ENCODE results near the gene TRMT61A.

TRMT61A gene

GRCh38 chr14:103528587-103529382 is at the start of gene TRMT61A:
Gene TRMT61A, plus strand, starts transcription at chr14:103529196. Its CDS starts 783 bp downstream, at chr14:103529979.
- Histone ChIP-seq H3K9ac (ENCODE audit: low read length) (peak within 1 kb of the TSS; percentile 47), H3K36me3 (ENCODE audit: control insufficient read depth, insufficient read depth, low read length) (peaks cover 2% of the 10 kb centered on the region), H3K27ac (ENCODE audit: low read depth, low read length) (peak within 1 kb of the TSS; percentile 91), H3K27me3 (ENCODE audit: control insufficient read depth, insufficient read depth, low read length) (no peaks in the 10 kb centered on the region), H3K4me3 (ENCODE audit: low read length) (peak within 1 kb of the TSS; percentile 89), H3K4me1 (ENCODE audit: control insufficient read depth, insufficient read depth, low read length) (peaks cover 32% of the 10 kb centered on the region)

- H3K36me3 ChIP-seq (ENCODE audit: control insufficient read depth, insufficient read depth, low read length), result peaks cover 24% of the 10 kb centered on the region
- no peaks in the 10 kb centered on the region for H3K4me1 ChIP-seq (ENCODE audit: control insufficient read depth, insufficient read depth, low read length)
- H3K27ac ChIP-seq (ENCODE audit: low read depth, low read length), result no peak overlapping the region
- H3K4me3 ChIP-seq (ENCODE audit: low read length), result no peak overlapping the region
- no peaks in the 10 kb centered on the region for H3K27me3 ChIP-seq (ENCODE audit: control insufficient read depth, insufficient read depth, low read length)
- H3K9ac ChIP-seq (ENCODE audit: low read length), result no peak overlapping the region
Observed at GRCh38 chr14:103480595-103480994, 48.4 kb upstream of the TRMT61A start.

- peaks cover 17% of the 10 kb centered on the region for H3K36me3 ChIP-seq (ENCODE audit: control insufficient read depth, insufficient read depth, low read length)
- no peaks in the 10 kb centered on the region for H3K4me1 ChIP-seq (ENCODE audit: control insufficient read depth, insufficient read depth, low read length)
- H3K9ac ChIP-seq (ENCODE audit: low read length), result no peak overlapping the region
- H3K27ac ChIP-seq (ENCODE audit: low read depth, low read length), result no peak overlapping the region
- no peak overlapping the region for H3K4me3 ChIP-seq (ENCODE audit: low read length)
- H3K27me3 ChIP-seq (ENCODE audit: control insufficient read depth, insufficient read depth, low read length), result no peaks in the 10 kb centered on the region
Observed at GRCh38 chr14:103483600-103483999, 45.4 kb upstream of the TRMT61A start.

- Histone ChIP-seq H3K4me1 (ENCODE audit: control insufficient read depth, insufficient read depth, low read length) (no peaks in the 10 kb centered on the region), H3K36me3 (ENCODE audit: control insufficient read depth, insufficient read depth, low read length) (peaks cover 18% of the 10 kb centered on the region), H3K27ac (ENCODE audit: low read depth, low read length) (no peak overlapping the region), H3K27me3 (ENCODE audit: control insufficient read depth, insufficient read depth, low read length) (no peaks in the 10 kb centered on the region), H3K9ac (ENCODE audit: low read length) (no peak overlapping the region), H3K4me3 (ENCODE audit: low read length) (no peak overlapping the region)
Observed at GRCh38 chr14:103485504-103485903, 43.5 kb upstream of the TRMT61A start.

- Histone ChIP-seq H3K4me1 (ENCODE audit: control insufficient read depth, insufficient read depth, low read length) (no peaks in the 10 kb centered on the region), H3K27ac (ENCODE audit: low read depth, low read length) (no peak overlapping the region), H3K36me3 (ENCODE audit: control insufficient read depth, insufficient read depth, low read length) (peaks cover 15% of the 10 kb centered on the region), H3K4me3 (ENCODE audit: low read length) (no peak overlapping the region), H3K9ac (ENCODE audit: low read length) (no peak overlapping the region), H3K27me3 (ENCODE audit: control insufficient read depth, insufficient read depth, low read length) (no peaks in the 10 kb centered on the region)
Observed at GRCh38 chr14:103488071-103488470, 40.9 kb upstream of the TRMT61A start.

GRCh38 chr14:103488960-103489359 is 40.0 kb upstream of the TRMT61A start:
- no peaks in the 10 kb centered on the region for H3K27me3 ChIP-seq (ENCODE audit: control insufficient read depth, insufficient read depth, low read length)
- no peaks in the 10 kb centered on the region for H3K4me1 ChIP-seq (ENCODE audit: control insufficient read depth, insufficient read depth, low read length)
- H3K36me3 ChIP-seq (ENCODE audit: control insufficient read depth, insufficient read depth, low read length), result peaks cover 15% of the 10 kb centered on the region
- H3K4me3 ChIP-seq (ENCODE audit: low read length), result no peak overlapping the region
- no peak overlapping the region for H3K27ac ChIP-seq (ENCODE audit: low read depth, low read length)
- H3K9ac ChIP-seq (ENCODE audit: low read length), result no peak overlapping the region

- H3K27me3 ChIP-seq (ENCODE audit: control insufficient read depth, insufficient read depth, low read length), result no peaks in the 10 kb centered on the region
- peaks cover 15% of the 10 kb centered on the region for H3K36me3 ChIP-seq (ENCODE audit: control insufficient read depth, insufficient read depth, low read length)
- H3K27ac ChIP-seq (ENCODE audit: low read depth, low read length), result no peak overlapping the region
- H3K4me1 ChIP-seq (ENCODE audit: control insufficient read depth, insufficient read depth, low read length), result no peaks in the 10 kb centered on the region
- no peak overlapping the region for H3K9ac ChIP-seq (ENCODE audit: low read length)
- no peak overlapping the region for H3K4me3 ChIP-seq (ENCODE audit: low read length)
Observed at GRCh38 chr14:103489621-103490020, 39.4 kb upstream of the TRMT61A start.

GRCh38 chr14:103491691-103492090 is 37.3 kb upstream of the TRMT61A start:
- Histone ChIP-seq H3K27me3 (ENCODE audit: control insufficient read depth, insufficient read depth, low read length) (no peaks in the 10 kb centered on the region), H3K27ac (ENCODE audit: low read depth, low read length) (no peak overlapping the region), H3K9ac (ENCODE audit: low read length) (no peak overlapping the region), H3K36me3 (ENCODE audit: control insufficient read depth, insufficient read depth, low read length) (peaks cover 19% of the 10 kb centered on the region), H3K4me3 (ENCODE audit: low read length) (no peak overlapping the region), H3K4me1 (ENCODE audit: control insufficient read depth, insufficient read depth, low read length) (no peaks in the 10 kb centered on the region)

GRCh38 chr14:103492156-103492925 is 36.7 kb upstream of the TRMT61A start:
- H3K9ac ChIP-seq (ENCODE audit: low read length), result no peak overlapping the region
- no peaks in the 10 kb centered on the region for H3K27me3 ChIP-seq (ENCODE audit: control insufficient read depth, insufficient read depth, low read length)
- H3K36me3 ChIP-seq (ENCODE audit: control insufficient read depth, insufficient read depth, low read length), result peaks cover 19% of the 10 kb centered on the region
- H3K4me3 ChIP-seq (ENCODE audit: low read length), result no peak overlapping the region
- no peak overlapping the region for H3K27ac ChIP-seq (ENCODE audit: low read depth, low read length)
- no peaks in the 10 kb centered on the region for H3K4me1 ChIP-seq (ENCODE audit: control insufficient read depth, insufficient read depth, low read length)

GRCh38 chr14:103495854-103496253 is 33.1 kb upstream of the TRMT61A start:
- H3K9ac ChIP-seq (ENCODE audit: low read length), result no peak overlapping the region
- H3K4me1 ChIP-seq (ENCODE audit: control insufficient read depth, insufficient read depth, low read length), result peaks cover 4% of the 10 kb centered on the region
- H3K27me3 ChIP-seq (ENCODE audit: control insufficient read depth, insufficient read depth, low read length), result no peaks in the 10 kb centered on the region
- H3K36me3 ChIP-seq (ENCODE audit: control insufficient read depth, insufficient read depth, low read length), result peaks cover 12% of the 10 kb centered on the region
- H3K27ac ChIP-seq (ENCODE audit: low read depth, low read length), result no peak overlapping the region
- no peak overlapping the region for H3K4me3 ChIP-seq (ENCODE audit: low read length)

GRCh38 chr14:103496776-103497175 is 32.2 kb upstream of the TRMT61A start:
- peaks cover 8% of the 10 kb centered on the region for H3K36me3 ChIP-seq (ENCODE audit: control insufficient read depth, insufficient read depth, low read length)
- no peak overlapping the region for H3K27ac ChIP-seq (ENCODE audit: low read depth, low read length)

GRCh38 chr14:103499709-103500108 is 29.3 kb upstream of the TRMT61A start:
- Histone ChIP-seq H3K9ac (ENCODE audit: low read length) (no peak overlapping the region), H3K27me3 (ENCODE audit: control insufficient read depth, insufficient read depth, low read length) (no peaks in the 10 kb centered on the region), H3K36me3 (ENCODE audit: control insufficient read depth, insufficient read depth, low read length) (peaks cover 12% of the 10 kb centered on the region), H3K4me1 (ENCODE audit: control insufficient read depth, insufficient read depth, low read length) (peaks cover 4% of the 10 kb centered on the region), H3K4me3 (ENCODE audit: low read length) (no peak overlapping the region), H3K27ac (ENCODE audit: low read depth, low read length) (no peak overlapping the region)

More at GRCh38 chr14:103496776-103497175, 32.2 kb upstream of the TRMT61A start:
- no peak overlapping the region for H3K9ac ChIP-seq (ENCODE audit: low read length)
- no peaks in the 10 kb centered on the region for H3K27me3 ChIP-seq (ENCODE audit: control insufficient read depth, insufficient read depth, low read length)
- no peak overlapping the region for H3K4me3 ChIP-seq (ENCODE audit: low read length)
- peaks cover 4% of the 10 kb centered on the region for H3K4me1 ChIP-seq (ENCODE audit: control insufficient read depth, insufficient read depth, low read length)

All from rectal smooth muscle tissue (tissue), 1 donor.